ENCODE results near the gene SMYD3.

DNA sequence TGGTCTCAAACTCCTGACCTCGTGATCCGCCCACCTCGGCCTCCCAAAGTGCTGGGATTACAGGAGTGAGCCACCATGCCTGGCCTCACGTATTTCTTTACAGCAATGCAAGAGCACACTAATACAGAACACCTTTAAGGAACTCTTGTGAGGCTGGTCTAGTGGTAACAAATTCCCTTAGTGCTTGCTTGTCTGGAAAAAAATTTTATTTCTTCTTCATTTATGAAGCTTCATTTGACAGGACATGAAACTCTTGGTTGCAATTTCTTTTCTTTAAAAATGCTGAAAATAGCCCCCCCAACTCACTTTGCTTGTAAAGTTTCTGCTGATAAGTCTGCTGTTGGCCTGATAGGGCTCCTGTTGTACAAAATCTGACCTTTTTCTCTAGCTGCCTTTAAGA is 248.8 kb downstream of the SMYD3 start:
- TF ChIP-seq EZH2 (IDR thresholded peaks at IDR 0.05; ENCODE audit: low read depth) (no peak), CTCF (conservative IDR thresholded peaks at IDR 0.05) (no peak)
